ENCODE data around the gene FRG1.
"Not testable (repeated sequence)": the region's sequence is repeated elsewhere in the genome, so short reads cannot be mapped to it uniquely, and the experiment has no call there.

FRG1 gene

DNA sequence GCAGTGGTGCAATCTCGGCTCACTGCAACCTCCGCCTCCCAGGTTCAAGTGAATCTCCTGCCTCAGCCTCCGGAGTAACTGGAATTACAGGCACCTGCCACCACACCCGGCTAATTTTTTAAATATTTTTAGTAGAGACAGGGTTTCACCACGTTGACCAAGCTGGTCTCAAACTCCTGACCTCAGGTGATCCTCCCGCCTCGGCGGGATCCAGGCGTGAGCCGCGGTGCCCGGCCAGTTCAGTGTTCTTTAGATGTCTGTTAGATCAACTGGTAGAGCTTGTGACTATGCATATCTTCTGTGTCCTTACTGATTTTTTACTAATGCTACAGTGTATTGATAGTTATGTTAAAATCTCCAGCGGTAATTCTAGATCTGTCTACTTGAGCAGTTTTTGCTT, 6.2 kb downstream of the FRG1 start:
- not testable (repeated sequence) for H3K36me3 ChIP-seq (ENCODE audit: insufficient read depth); H3K4me3 ChIP-seq (IDR thresholded peaks at IDR 0.05; ENCODE audit: insufficient read depth, low read depth, low read length); H3K9ac ChIP-seq; H2AFZ ChIP-seq (ENCODE audit: low read depth); H3K27me3 ChIP-seq (ENCODE audit: insufficient read depth, low read depth); H3K27ac ChIP-seq; H4K20me1 ChIP-seq (ENCODE audit: insufficient read depth); H3K4me2 ChIP-seq
- Histone ChIP-seq H3K79me2 (ENCODE audit: insufficient read depth, low read depth) (peaks cover 64% of the 10 kb centered on the region), H3K4me1 (ENCODE audit: low read depth, poor library complexity, severe bottlenecking) (peaks cover 15% of the 10 kb centered on the region)

DNA sequence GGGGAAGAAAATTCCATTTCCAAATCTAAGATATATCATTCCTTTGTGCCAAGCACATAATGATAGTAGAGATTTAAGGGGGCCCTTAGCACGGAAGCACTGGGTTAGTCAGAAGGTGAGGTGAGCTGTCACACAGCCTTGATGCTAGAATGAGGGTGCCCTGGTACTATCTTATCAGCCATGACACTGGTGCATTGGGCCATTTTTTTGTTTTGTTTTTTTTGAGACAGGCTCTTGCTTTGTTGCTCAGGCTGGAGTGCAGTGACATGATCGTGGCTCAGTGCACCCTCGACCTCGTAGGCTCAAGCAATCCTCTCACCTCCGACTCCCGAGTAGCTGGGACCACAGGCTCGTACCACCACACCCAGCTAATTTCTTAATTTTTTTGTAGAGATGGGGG, 7.8 kb downstream of the FRG1 start:
- H3K27ac ChIP-seq; H3K27me3 ChIP-seq (ENCODE audit: insufficient read depth, low read depth); H3K4me1 ChIP-seq (ENCODE audit: low read depth, poor library complexity, severe bottlenecking); H3K36me3 ChIP-seq (ENCODE audit: insufficient read depth); H4K20me1 ChIP-seq (ENCODE audit: insufficient read depth); H2AFZ ChIP-seq (ENCODE audit: low read depth); H3K9ac ChIP-seq; H3K4me3 ChIP-seq (IDR thresholded peaks at IDR 0.05; ENCODE audit: insufficient read depth, low read depth, low read length); H3K4me2 ChIP-seq: not testable (repeated sequence)
- peaks cover 48% of the 10 kb centered on the region for H3K79me2 ChIP-seq (ENCODE audit: insufficient read depth, low read depth)

DNA sequence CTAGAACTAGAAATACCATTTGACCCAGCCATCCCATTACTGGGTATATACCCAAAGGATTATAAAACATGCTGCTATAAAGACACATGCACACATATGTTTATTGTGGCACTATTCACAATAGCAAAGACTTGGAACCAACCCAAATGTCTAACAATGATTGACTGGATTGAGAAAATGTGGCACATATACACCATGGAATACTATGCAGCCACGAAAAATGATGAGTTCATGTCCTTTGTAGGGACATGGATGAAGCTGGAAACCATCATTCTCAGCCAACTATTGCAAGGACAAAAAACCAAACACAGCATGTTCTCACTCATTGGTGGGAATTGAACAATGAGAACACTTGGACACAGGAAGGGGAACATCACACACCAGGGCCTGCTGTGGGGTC, 28.6 kb downstream of the FRG1 start:
- H3K9ac ChIP-seq; H4K20me1 ChIP-seq (ENCODE audit: insufficient read depth); H3K27me3 ChIP-seq (ENCODE audit: insufficient read depth, low read depth); H3K36me3 ChIP-seq (ENCODE audit: insufficient read depth); H3K79me2 ChIP-seq (ENCODE audit: insufficient read depth, low read depth); H3K4me2 ChIP-seq; H3K27ac ChIP-seq; H3K4me1 ChIP-seq (ENCODE audit: low read depth, poor library complexity, severe bottlenecking); H2AFZ ChIP-seq (ENCODE audit: low read depth); H3K4me3 ChIP-seq (IDR thresholded peaks at IDR 0.05; ENCODE audit: insufficient read depth, low read depth, low read length): not testable (repeated sequence)

DNA sequence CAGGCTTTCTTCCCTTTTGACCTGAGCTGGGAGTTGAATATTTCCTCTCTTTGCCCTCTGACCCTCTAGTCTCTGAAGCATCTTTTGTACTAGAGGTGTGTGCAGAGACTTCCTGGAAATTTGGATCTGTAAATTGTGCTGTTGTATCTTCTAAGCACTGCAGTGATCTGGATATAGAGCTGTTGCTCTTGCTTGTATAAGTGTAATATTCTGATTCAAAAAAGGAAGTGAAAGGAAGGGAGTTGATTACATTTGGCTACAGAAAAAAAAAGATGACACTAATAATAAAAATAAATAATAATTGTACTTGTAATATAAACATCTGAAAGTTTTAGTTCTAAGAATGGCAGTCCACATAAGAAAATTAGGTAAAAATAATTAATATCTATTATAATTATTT, 33.0 kb downstream of the FRG1 start:
- H3K79me2 ChIP-seq (ENCODE audit: insufficient read depth, low read depth), result no peaks in the 10 kb centered on the region
- H3K4me1 ChIP-seq (ENCODE audit: low read depth, poor library complexity, severe bottlenecking), result no peaks in the 10 kb centered on the region
- no peaks in the 10 kb centered on the region for H3K27me3 ChIP-seq (ENCODE audit: insufficient read depth, low read depth)
- H3K9ac ChIP-seq, result no peak overlapping the region
- no peak overlapping the region for H3K4me3 ChIP-seq (IDR thresholded peaks at IDR 0.05; ENCODE audit: insufficient read depth, low read depth, low read length)
- no peaks in the 10 kb centered on the region for H3K36me3 ChIP-seq (ENCODE audit: insufficient read depth)
- no peaks in the 10 kb centered on the region for H4K20me1 ChIP-seq (ENCODE audit: insufficient read depth)
- no peak overlapping the region for H3K4me2 ChIP-seq
- no peak overlapping the region for H3K27ac ChIP-seq
- TF ChIP-seq, protein P1, sequence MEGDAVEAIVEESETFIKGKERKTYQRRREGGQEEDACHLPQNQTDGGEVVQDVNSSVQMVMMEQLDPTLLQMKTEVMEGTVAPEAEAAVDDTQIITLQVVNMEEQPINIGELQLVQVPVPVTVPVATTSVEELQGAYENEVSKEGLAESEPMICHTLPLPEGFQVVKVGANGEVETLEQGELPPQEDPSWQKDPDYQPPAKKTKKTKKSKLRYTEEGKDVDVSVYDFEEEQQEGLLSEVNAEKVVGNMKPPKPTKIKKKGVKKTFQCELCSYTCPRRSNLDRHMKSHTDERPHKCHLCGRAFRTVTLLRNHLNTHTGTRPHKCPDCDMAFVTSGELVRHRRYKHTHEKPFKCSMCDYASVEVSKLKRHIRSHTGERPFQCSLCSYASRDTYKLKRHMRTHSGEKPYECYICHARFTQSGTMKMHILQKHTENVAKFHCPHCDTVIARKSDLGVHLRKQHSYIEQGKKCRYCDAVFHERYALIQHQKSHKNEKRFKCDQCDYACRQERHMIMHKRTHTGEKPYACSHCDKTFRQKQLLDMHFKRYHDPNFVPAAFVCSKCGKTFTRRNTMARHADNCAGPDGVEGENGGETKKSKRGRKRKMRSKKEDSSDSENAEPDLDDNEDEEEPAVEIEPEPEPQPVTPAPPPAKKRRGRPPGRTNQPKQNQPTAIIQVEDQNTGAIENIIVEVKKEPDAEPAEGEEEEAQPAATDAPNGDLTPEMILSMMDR (conservative IDR thresholded peaks at IDR 0.05; ENCODE audit: low read depth, low read length), result no peak
- no peak overlapping the region for H2AFZ ChIP-seq (ENCODE audit: low read depth)

DNA sequence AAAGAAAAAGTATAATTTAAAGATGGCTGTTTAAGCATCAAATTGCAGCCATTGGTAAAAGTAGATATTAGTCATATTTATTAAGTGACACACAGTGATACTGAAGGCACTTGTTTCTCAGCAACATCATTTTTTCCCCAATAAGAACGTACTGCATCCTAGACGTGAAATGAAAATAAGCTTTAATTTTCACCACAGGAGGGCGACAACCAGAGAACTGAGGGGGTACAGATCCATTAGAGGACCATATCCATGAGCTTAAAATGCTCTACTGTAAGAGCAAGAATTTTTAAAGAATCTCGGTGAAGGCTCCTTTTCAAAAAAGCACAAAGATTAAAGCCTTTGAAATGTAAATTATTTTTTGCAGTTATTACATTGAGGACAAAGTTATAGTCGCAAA, 33.4 kb downstream of the FRG1 start:
- H3K4me1 ChIP-seq (ENCODE audit: low read depth, poor library complexity, severe bottlenecking), result no peaks in the 10 kb centered on the region

More for the DNA sequence above, 33.4 kb downstream of the FRG1 start:
- H3K4me2 ChIP-seq, result no peak overlapping the region
- no peak overlapping the region for H2AFZ ChIP-seq (ENCODE audit: low read depth)
- H3K4me3 ChIP-seq (IDR thresholded peaks at IDR 0.05; ENCODE audit: insufficient read depth, low read depth, low read length), result no peak overlapping the region
- TF ChIP-seq, protein P1 (conservative IDR thresholded peaks at IDR 0.05; ENCODE audit: low read depth, low read length), result no peak; the same call in 1 of the 2 replicates
- H4K20me1 ChIP-seq (ENCODE audit: insufficient read depth), result no peaks in the 10 kb centered on the region
- H3K36me3 ChIP-seq (ENCODE audit: insufficient read depth), result no peaks in the 10 kb centered on the region
- no peak overlapping the region for H3K9ac ChIP-seq
- no peaks in the 10 kb centered on the region for H3K27me3 ChIP-seq (ENCODE audit: insufficient read depth, low read depth)
- no peaks in the 10 kb centered on the region for H3K79me2 ChIP-seq (ENCODE audit: insufficient read depth, low read depth)
- no peak overlapping the region for H3K27ac ChIP-seq
